Heart right ventricle (tissue), 16 donors: ENCODE results near the gene CHRDL2. TPM values are rescaled to one million over a fixed set of nuclear protein-coding genes. Genes with fewer than 3 reads are reported as not detected.

Experiments
- ATAC-seq, 8 donors: fragments of 200-7000 bp; cut with Tn5 transposase; one replicate each; pipeline ENCODE4 v1.9.1; 2020; ENCODE audit warnings: mild to moderate bottlenecking in 8 of 8, moderate library complexity in 8 of 8, moderate number of reproducible peaks in 1 of 8
- DNase-seq, 2 donors: peaks; one replicate each; pipeline ENCODE4 v3.0.0-alpha.2; 2020
- H3K27ac ChIP-seq, 10 donors: fragments of 200-600 bp; sonication (generic) in 2 of 10; one replicate each; pipeline versions ENCODE4 v1.5.0 to v1.8.0; 2020 to 2022; ENCODE audit warnings: mild to moderate bottlenecking in 3 of 10
- H3K27me3 ChIP-seq, 7 donors: fragments of 200-600 bp; one replicate each; pipeline ENCODE4 v1.8.0; 2021 to 2022; ENCODE audit warnings: mild to moderate bottlenecking in 2 of 7
- H3K36me3 ChIP-seq, 9 donors: fragments of 200-600 bp; sonication (generic) in 1 of 9; one replicate each; pipeline versions ENCODE4 v1.5.0 to v1.8.0; 2020 to 2022; ENCODE audit warnings: mild to moderate bottlenecking in 2 of 9
- H3K4me1 ChIP-seq, 9 donors: fragments of 200-600 bp; sonication (generic) in 1 of 9; one replicate each; pipeline versions ENCODE4 v1.5.0 to v1.8.0; 2020 to 2022; ENCODE audit warnings: mild to moderate bottlenecking in 4 of 9
- H3K4me3 ChIP-seq, 10 donors: fragments of 200-600 bp; sonication (generic) in 2 of 10; one replicate each; pipeline versions ENCODE4 v1.5.0 to v1.8.0; 2020 to 2022; ENCODE audit warnings: mild to moderate bottlenecking in 7 of 10, moderate library complexity in 2 of 10
- H3K9me3 ChIP-seq, 11 donors: fragments of 200-600 bp in 10 of 11; sonication (generic) in 2 of 11; one replicate each; pipeline versions ENCODE4 v1.5.0 to v1.8.0; 2013 to 2022; ENCODE audit warnings: mild to moderate bottlenecking in 2 of 11, control low read depth in 1 of 11, moderate library complexity in 1 of 11
- CTCF ChIP-seq, 9 donors: fragments of 200-600 bp; sonication (generic) in 2 of 9; IDR thresholded peaks; one replicate each; pipeline versions ENCODE4 v1.5.0 to v1.8.0; 2021 to 2022; ENCODE audit warnings: antibody characterized with exemption in 9 of 9, mild to moderate bottlenecking in 5 of 9, moderate library complexity in 1 of 9
- WGBS, 2 donors: extraction: QIAGEN DNeasy Blood & Tissue Kit; methylation state at CpG; one replicate each; pipeline ENCODE4 v1.1.7; 2013; ENCODE audit warnings: inconsistent platforms in 1 of 2; 5-methylcytosine and 5-hydroxymethylcytosine counted together
- intact Hi-C, 10 donors: fragments of 100-400 bp; cut with DNase I; formaldehyde crosslinking; loops; one replicate each; pipeline versions ENCODE4 v1.11.1 to v1.14.2; 2022
- polyA plus RNA-seq, 2 donors: library from polyadenylated mRNA; stranded (reverse); fragments of 200-250 nt; gene quantifications; one replicate each; pipeline ENCODE4 v1.2.3, GENCODE V29; 2013
- total RNA-seq, 10 donors: library from RNA; stranded (reverse); fragmentation: NEBNext Ultra II Directional in 3 of 10; extraction: Animal tissue kit (Norgen Biotek cat#: 25700) in 3 of 10; gene quantifications; one replicate each; pipeline versions ENCODE4 v1.2.1 to v1.2.4, GENCODE V29; 2021 to 2023
- donor health status: Arrhythmogenic right ventricular cardiomyopathy.
- donor health status: ischemic (EF 13 %, LVEDD 7.1; RV severe dilation, severe dysfunction).
- donor health status: healthy with polysubstance abuse.
- donor health status: DM: no; HTN: yes; CAD: no.
- donor health status: DM: no; HTN: no; CAD: no.
- donor health status: ischemic (EF 25% LVEDD 6.9; RV normal size, moderate dysfunction).
- donor health status: ischemic (EF 25% LVEDD 5.7; RV mildly dilated, moderate dysfunction).
- donor health status: healthy.
- donor health status: DM: yes; HTN: yes; CAD: no.
- donor health status: Ischemic cardiomyopathy.
- donor health status: ischemic (EF 35%, LVEDD 5.7; RV mildly dilated, moderate dysfunction).
- donor health status: nonischemic (EF 11% LVEDD 7.7; RV severe dilation, severe dysfunction).
- donor health status: DM: yes; HTN: yes; CAD: no.
- donor health status: PGD.
- donor health status: ischemic (EF 29% LVEDD 5.4; RV normal size, mild dysfunction).
- donor health status: nonischemic (EF 23%, LVEDD 6.1; RV moderate dilation, normal function).

The CHRDL2 gene
- total and polyA plus RNA-seq, 12 donors: 1.00 to 19.7 (median 6.7) TPM

GRCh38 chr11:74714904-74715303 is 16.3 kb downstream of the CHRDL2 start:
- no peak for TF ChIP-seq CTCF (IDR thresholded peaks at IDR 0.05)
- no peaks in the 10 kb centered on the region for H3K9me3 ChIP-seq
- ATAC-seq (no peak), DNase-seq (no peak)
- intact Hi-C loops: no loop called here
- 85 to 95% methylated on average over 7 of the region's 7 CpGs for WGBS, 2 donors
- H3K27ac ChIP-seq: no peak overlapping the region
- no peaks in the 10 kb centered on the region for H3K27me3 ChIP-seq
- H3K4me1 ChIP-seq: peaks cover 3 to 28% (median 12%) of the 10 kb centered on the region in 9 donors
- H3K36me3 ChIP-seq: no peaks in the 10 kb centered on the region
- no peak overlapping the region for H3K4me3 ChIP-seq

DNA sequence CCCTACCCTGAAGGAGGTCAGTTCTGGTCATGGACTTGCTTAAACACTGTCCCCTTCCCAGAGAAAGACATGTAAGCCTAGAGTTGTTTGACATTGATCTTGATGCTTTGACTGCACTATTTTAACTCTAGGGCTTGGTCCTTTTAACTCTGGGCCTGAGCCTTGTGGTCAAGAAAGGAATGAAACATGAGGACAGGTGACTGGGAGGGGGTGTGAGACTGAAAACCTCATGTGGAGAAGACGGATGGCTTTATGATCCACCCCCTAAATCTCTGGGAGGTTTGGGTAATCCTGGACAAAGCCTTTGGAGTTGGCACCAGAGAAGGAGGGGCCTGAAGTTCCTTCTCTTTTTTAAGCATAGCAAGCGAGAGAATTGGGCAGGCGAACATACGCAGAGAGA is 17.5 kb downstream of the CHRDL2 start:
- TF ChIP-seq CTCF (IDR thresholded peaks at IDR 0.05): no peak
- H3K4me1 ChIP-seq: peaks cover 3 to 29% (median 13%) of the 10 kb centered on the region in 9 donors
- DNase-seq: no peak
- H3K36me3 ChIP-seq: no peaks in the 10 kb centered on the region
- ATAC-seq: no peak
- intact Hi-C loops: no loop called here
- no peaks in the 10 kb centered on the region for H3K9me3 ChIP-seq
- no peak overlapping the region for H3K4me3 ChIP-seq
- WGBS, 2 donors: 72% methylated on average over 4 of the region's 4 CpGs
- H3K27me3 ChIP-seq: no peaks in the 10 kb centered on the region
- H3K27ac ChIP-seq: no peak overlapping the region

- ATAC-seq: peak in 7 of 8 donors; percentile 38 to 76 (median 57)
- peak overlapping the region in 8 of 10 donors; percentile 0 to 57 (median 39) for H3K27ac ChIP-seq
- intact Hi-C loops: no loop called here
- WGBS, 2 donors: 44 to 45% methylated on average over 8 of the region's 8 CpGs
- no peak for TF ChIP-seq CTCF (IDR thresholded peaks at IDR 0.05)
- no peaks in the 10 kb centered on the region for H3K36me3 ChIP-seq
- no peak for DNase-seq
- H3K4me3 ChIP-seq: no peak overlapping the region
- H3K27me3 ChIP-seq: no peaks in the 10 kb centered on the region
- H3K9me3 ChIP-seq: no peaks in the 10 kb centered on the region
- peaks cover 3 to 17% (median 12%) of the 10 kb centered on the region in 9 donors for H3K4me1 ChIP-seq
These were observed 20.8 kb downstream of the CHRDL2 start for GRCh38 chr11:74710281-74710938.

DNA sequence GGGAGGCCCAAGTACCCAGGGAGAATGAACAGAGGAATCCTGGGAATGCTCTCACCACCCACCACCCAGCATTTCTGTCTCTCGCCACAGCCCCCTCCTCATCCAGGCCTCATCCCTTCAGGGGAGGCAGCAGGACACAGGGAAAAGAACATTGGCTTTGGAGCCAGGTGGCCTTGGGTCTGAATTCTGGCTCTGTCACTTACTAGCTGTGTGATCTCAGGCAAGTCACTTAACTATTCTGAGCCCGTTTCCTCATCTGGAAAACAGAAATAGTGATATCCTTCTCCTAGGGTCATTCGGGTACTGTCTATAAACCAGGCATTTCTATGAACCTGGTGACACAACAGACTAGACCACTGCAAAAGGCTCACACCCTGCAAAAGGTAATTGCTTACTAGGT is 22.1 kb downstream of the CHRDL2 start:
- H3K36me3 ChIP-seq: no peaks in the 10 kb centered on the region
- H3K27ac ChIP-seq: no peak overlapping the region
- peaks cover 3 to 17% (median 12%) of the 10 kb centered on the region in 9 donors for H3K4me1 ChIP-seq
- DNase-seq: no peak
- no peak for ATAC-seq
- no peak overlapping the region for H3K4me3 ChIP-seq
- no peak for TF ChIP-seq CTCF (IDR thresholded peaks at IDR 0.05)
- H3K9me3 ChIP-seq: no peaks in the 10 kb centered on the region
- no peaks in the 10 kb centered on the region for H3K27me3 ChIP-seq
- 66 to 83% methylated on average over 3 of the region's 3 CpGs for WGBS, 2 donors
- intact Hi-C loops: no loop called here
